Measurements from ENCODE around the gene OTOF. TPM values are rescaled to one million over a fixed set of nuclear protein-coding genes. Genes with fewer than 3 reads are reported as not detected.
"Not testable (repeated sequence)": the region's sequence is repeated elsewhere in the genome, so short reads cannot be mapped to it uniquely, and the experiment has no call there.

The OTOF gene
- polyA plus RNA-seq, 1 donor from 2014 or later, result not detected

GRCh38 chr2:26469955-26470354, 8.0 kb downstream of the OTOF start:
- Mint-ChIP-seq H3K27me3 (peaks cover 4% of the 10 kb centered on the region), H3K9me3 (peaks cover 2 to 11% (median 4%) of the 10 kb centered on the region in 3 donors), H3K4me3 (no peak overlapping the region), H3K4me1 (peaks cover 0 to 1% (median 0%) of the 10 kb centered on the region in 3 donors), H3K36me3 (peaks cover 2% of the 10 kb centered on the region), H3K27ac (no peak overlapping the region)

- H3K27me3 Mint-ChIP-seq, result peaks cover 4% of the 10 kb centered on the region
- H3K4me3 Mint-ChIP-seq, result no peak overlapping the region
- peaks cover 2% of the 10 kb centered on the region for H3K36me3 Mint-ChIP-seq
- H3K27ac Mint-ChIP-seq, result no peak overlapping the region
- H3K4me1 Mint-ChIP-seq, result no peaks in the 10 kb centered on the region
- peaks cover 2 to 11% (median 4%) of the 10 kb centered on the region in 3 donors for H3K9me3 Mint-ChIP-seq
Measured at GRCh38 chr2:26469092-26469710, 8.7 kb downstream of the OTOF start.

- H3K4me3 Mint-ChIP-seq, H3K36me3 Mint-ChIP-seq, H3K4me1 Mint-ChIP-seq, H3K27ac Mint-ChIP-seq, H3K27me3 Mint-ChIP-seq: not testable (repeated sequence)
- peaks cover 2 to 11% (median 4%) of the 10 kb centered on the region in 3 donors for H3K9me3 Mint-ChIP-seq
Measured at GRCh38 chr2:26468544-26468943, 9.4 kb downstream of the OTOF start.

GRCh38 chr2:26466662-26467310, 11.1 kb downstream of the OTOF start:
- H3K36me3 Mint-ChIP-seq, result peaks cover 2% of the 10 kb centered on the region
- H3K4me3 Mint-ChIP-seq, result no peak overlapping the region
- no peak overlapping the region for H3K27ac Mint-ChIP-seq
- peaks cover 4% of the 10 kb centered on the region for H3K27me3 Mint-ChIP-seq
- peaks cover 2 to 11% (median 4%) of the 10 kb centered on the region in 3 donors for H3K9me3 Mint-ChIP-seq
- H3K4me1 Mint-ChIP-seq, result no peaks in the 10 kb centered on the region

- Mint-ChIP-seq H3K36me3 (peaks cover 2% of the 10 kb centered on the region), H3K27ac (no peak overlapping the region), H3K9me3 (peaks cover 0 to 11% (median 4%) of the 10 kb centered on the region in 3 donors)
Measured at GRCh38 chr2:26465981-26466471, 11.9 kb downstream of the OTOF start.

GRCh38 chr2:26465266-26465925, 12.5 kb downstream of the OTOF start:
- no peaks in the 10 kb centered on the region for H3K4me1 Mint-ChIP-seq
- H3K27ac Mint-ChIP-seq, result no peak overlapping the region
- peaks cover 0 to 11% (median 4%) of the 10 kb centered on the region in 3 donors for H3K9me3 Mint-ChIP-seq
- no peaks in the 10 kb centered on the region for H3K27me3 Mint-ChIP-seq
- H3K36me3 Mint-ChIP-seq, result peaks cover 2% of the 10 kb centered on the region
- H3K4me3 Mint-ChIP-seq, result no peak overlapping the region

More at GRCh38 chr2:26465981-26466471, 11.9 kb downstream of the OTOF start:
- no peaks in the 10 kb centered on the region for H3K4me1 Mint-ChIP-seq
- peaks cover 4% of the 10 kb centered on the region for H3K27me3 Mint-ChIP-seq
- H3K4me3 Mint-ChIP-seq, result no peak overlapping the region

GRCh38 chr2:26464390-26465265, 13.3 kb downstream of the OTOF start:
- H3K36me3 Mint-ChIP-seq, result peaks cover 2% of the 10 kb centered on the region
- H3K9me3 Mint-ChIP-seq, result peaks cover 0 to 5% (median 4%) of the 10 kb centered on the region in 3 donors
- H3K27ac Mint-ChIP-seq, result no peak overlapping the region
- no peaks in the 10 kb centered on the region for H3K4me1 Mint-ChIP-seq
- H3K27me3 Mint-ChIP-seq, result no peaks in the 10 kb centered on the region
- H3K4me3 Mint-ChIP-seq, result no peak overlapping the region

- Mint-ChIP-seq H3K27ac (no peak overlapping the region), H3K4me1 (no peaks in the 10 kb centered on the region), H3K27me3 (no peaks in the 10 kb centered on the region), H3K36me3 (no peaks in the 10 kb centered on the region), H3K9me3 (no peaks in the 10 kb centered on the region), H3K4me3 (no peak overlapping the region)
Measured at GRCh38 chr2:26463244-26464192, 14.4 kb downstream of the OTOF start.

GRCh38 chr2:26462511-26463243, 15.2 kb downstream of the OTOF start:
- Mint-ChIP-seq H3K27ac (no peak overlapping the region), H3K9me3 (no peaks in the 10 kb centered on the region), H3K4me1 (no peaks in the 10 kb centered on the region), H3K36me3 (no peaks in the 10 kb centered on the region), H3K27me3 (no peaks in the 10 kb centered on the region), H3K4me3 (no peak overlapping the region)

- H3K36me3 Mint-ChIP-seq, result no peaks in the 10 kb centered on the region
- no peaks in the 10 kb centered on the region for H3K4me1 Mint-ChIP-seq
- no peaks in the 10 kb centered on the region for H3K9me3 Mint-ChIP-seq
- no peak overlapping the region for H3K27ac Mint-ChIP-seq
- no peak overlapping the region for H3K4me3 Mint-ChIP-seq
- no peaks in the 10 kb centered on the region for H3K27me3 Mint-ChIP-seq
Measured at GRCh38 chr2:26462100-26462499, 15.8 kb downstream of the OTOF start.

- Mint-ChIP-seq H3K9me3 (no peaks in the 10 kb centered on the region), H3K4me3 (no peak overlapping the region), H3K27me3 (no peaks in the 10 kb centered on the region), H3K36me3 (no peaks in the 10 kb centered on the region), H3K27ac (no peak overlapping the region), H3K4me1 (no peaks in the 10 kb centered on the region)
Measured at GRCh38 chr2:26461601-26462023, 16.3 kb downstream of the OTOF start.

GRCh38 chr2:26460613-26461031, 17.3 kb downstream of the OTOF start:
- H3K4me1 Mint-ChIP-seq, result no peaks in the 10 kb centered on the region
- H3K27ac Mint-ChIP-seq, result no peak overlapping the region
- no peak overlapping the region for H3K4me3 Mint-ChIP-seq
- no peaks in the 10 kb centered on the region for H3K27me3 Mint-ChIP-seq
- no peaks in the 10 kb centered on the region for H3K9me3 Mint-ChIP-seq
- H3K36me3 Mint-ChIP-seq, result peaks cover 2% of the 10 kb centered on the region

GRCh38 chr2:26459991-26460612, 17.8 kb downstream of the OTOF start:
- H3K9me3 Mint-ChIP-seq, result no peaks in the 10 kb centered on the region
- peaks cover 2% of the 10 kb centered on the region for H3K36me3 Mint-ChIP-seq
- H3K27me3 Mint-ChIP-seq, result no peaks in the 10 kb centered on the region
- H3K4me1 Mint-ChIP-seq, result no peaks in the 10 kb centered on the region
- no peak overlapping the region for H3K4me3 Mint-ChIP-seq
- no peak overlapping the region for H3K27ac Mint-ChIP-seq

All from IgD-negative memory B cell (primary cell).